Activated naive CD4-positive, alpha-beta T cell treated with anti-CD3 and anti-CD28 coated beads, Interleukin-2, amount 10 ng/mL, durations not matched to agents 7 days and 5 days (primary cell): ENCODE results near the gene MTG1.
"Not testable (repeated sequence)": the region's sequence is repeated elsewhere in the genome, so short reads cannot be mapped to it uniquely, and the experiment has no call there.

ENCODE experiments used
- CTCF ChIA-PET: fragments of 350-600 bp; sonication (Branson Sonifier 250); formaldehyde crosslinking; loops from one replicate; lab custom pipeline; 2021; ENCODE audit warnings: antibody characterized with exemption; lab: Charles Lee
- DNase-seq: peaks from one replicate; pipeline ENCODE4 v3.0.0-alpha.2; 2020
- H3K27ac Mint-ChIP-seq: one replicate; pipeline ENCODE4 v1.8.0; 2021; ENCODE audit warnings: mild to moderate bottlenecking, moderate library complexity, mixed read lengths
- H3K27me3 Mint-ChIP-seq: one replicate; pipeline ENCODE4 v1.8.0; 2021; ENCODE audit warnings: mild to moderate bottlenecking, mixed read lengths
- H3K36me3 Mint-ChIP-seq: one replicate; pipeline ENCODE4 v1.8.0; 2021; ENCODE audit warnings: mixed read lengths
- H3K4me1 Mint-ChIP-seq: one replicate; pipeline ENCODE4 v1.8.0; 2021; ENCODE audit warnings: mixed read lengths
- H3K4me3 Mint-ChIP-seq: one replicate; pipeline ENCODE4 v1.8.0; 2021; ENCODE audit warnings: mild to moderate bottlenecking, moderate library complexity, mixed read lengths
- H3K9me3 Mint-ChIP-seq: one replicate; pipeline ENCODE4 v1.8.0; 2021; ENCODE audit warnings: mixed read lengths

MTG1 gene

DNA sequence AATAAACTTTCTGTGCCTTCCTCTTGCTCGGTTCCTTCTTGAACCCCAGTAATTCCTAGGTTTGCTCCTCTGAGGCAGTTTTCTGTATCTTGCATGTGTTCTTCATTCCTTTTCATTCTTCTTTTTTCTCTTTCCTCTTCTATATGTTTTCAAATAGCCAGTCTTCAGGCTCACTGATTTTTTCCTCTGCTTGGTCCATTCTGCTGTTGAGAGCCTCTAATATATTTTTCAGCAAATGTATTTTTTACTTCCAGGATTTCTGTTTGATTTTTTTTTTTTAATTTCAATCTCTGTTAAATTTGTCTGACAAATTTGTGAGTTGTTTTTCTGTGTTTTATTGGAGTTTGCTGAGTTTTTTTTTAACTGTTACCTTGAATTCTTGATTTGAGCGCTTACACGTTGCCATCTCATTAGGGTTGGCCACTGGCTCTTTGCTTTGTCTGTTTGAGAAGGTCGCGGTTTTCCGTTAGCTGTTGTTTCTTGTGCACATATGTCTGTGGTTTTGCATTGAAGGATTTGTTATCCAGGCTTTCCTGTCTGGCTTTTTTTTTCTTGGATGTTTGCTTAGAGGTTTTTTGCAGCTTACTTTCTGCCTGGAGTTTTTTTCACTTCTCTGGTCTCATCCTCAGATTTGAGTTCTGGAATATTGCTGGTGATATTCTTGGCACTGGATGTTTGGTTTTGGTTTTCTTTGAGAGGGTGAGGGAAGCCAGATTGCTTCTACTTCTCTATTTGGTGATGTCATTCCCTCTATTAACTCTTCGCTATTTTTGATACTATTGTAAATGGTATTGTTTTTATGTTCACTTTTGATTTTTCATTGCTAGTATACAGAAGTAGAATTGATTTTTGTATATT, 17.8 kb downstream of the MTG1 start:
- no peak for DNase-seq
- peaks cover 52% of the 10 kb centered on the region for H3K9me3 Mint-ChIP-seq
- H3K4me3 Mint-ChIP-seq, result no peak overlapping the region
- H3K4me1 Mint-ChIP-seq, result peaks cover 4% of the 10 kb centered on the region
- peaks cover 82% of the 10 kb centered on the region for H3K36me3 Mint-ChIP-seq
- peak overlapping the region; percentile 46 for H3K27ac Mint-ChIP-seq
- CTCF ChIA-PET, result interaction anchor here (0.6 kb wide), 1 partner anchor 79 kb away, joined by 3 read pairs; no protein-coding TSS in a partner anchor
- H3K27me3 Mint-ChIP-seq, result no peaks in the 10 kb centered on the region

- H3K36me3 Mint-ChIP-seq, result peaks cover 76% of the 10 kb centered on the region
- CTCF ChIA-PET, result interaction anchor here (0.7 kb wide), 1 partner anchor 81 kb away, joined by 3 read pairs; no protein-coding TSS in a partner anchor
- no peak for DNase-seq
- H3K4me1 Mint-ChIP-seq, result no peaks in the 10 kb centered on the region
- no peak overlapping the region for H3K4me3 Mint-ChIP-seq
- no peaks in the 10 kb centered on the region for H3K27me3 Mint-ChIP-seq
- no peak overlapping the region for H3K27ac Mint-ChIP-seq
- H3K9me3 Mint-ChIP-seq, result peaks cover 52% of the 10 kb centered on the region
Observed at GRCh38 chr10:133412381-133412711, 18.4 kb downstream of the MTG1 start.

DNA sequence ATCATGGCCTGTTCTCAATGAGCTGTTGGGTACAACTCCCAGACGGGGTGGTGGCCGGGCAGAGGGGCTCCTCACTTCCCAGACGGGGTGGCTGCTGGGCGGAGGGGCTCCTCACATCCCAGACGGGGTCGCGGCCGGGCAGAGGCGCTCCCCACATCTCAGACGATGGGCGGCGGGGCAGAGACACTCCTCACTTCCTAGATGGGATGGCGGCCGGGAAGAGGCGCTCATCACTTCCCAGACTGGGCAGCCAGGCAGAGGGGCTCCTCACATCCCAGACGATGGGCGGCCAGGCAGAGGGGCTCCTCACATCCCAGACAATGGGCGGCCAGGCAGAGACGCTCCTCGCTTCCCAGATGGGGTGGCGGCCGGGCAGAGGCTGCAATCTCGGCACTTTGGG, 20.4 kb downstream of the MTG1 start:
- not testable (repeated sequence) for DNase-seq, H3K4me3 Mint-ChIP-seq

GRCh38 chr10:133415752-133416151, 21.8 kb downstream of the MTG1 start:
- DNase-seq, result no peak
- H3K27me3 Mint-ChIP-seq, result peaks cover 2% of the 10 kb centered on the region
- no peak overlapping the region for H3K4me3 Mint-ChIP-seq
- peaks cover 46% of the 10 kb centered on the region for H3K36me3 Mint-ChIP-seq
- CTCF ChIA-PET, result no interaction called here
- no peak overlapping the region for H3K27ac Mint-ChIP-seq
- H3K9me3 Mint-ChIP-seq, result peaks cover 36% of the 10 kb centered on the region
- H3K4me1 Mint-ChIP-seq, result no peaks in the 10 kb centered on the region

More for the DNA sequence above, 20.4 kb downstream of the MTG1 start:
- H3K4me1 Mint-ChIP-seq, CTCF ChIA-PET, H3K27me3 Mint-ChIP-seq, H3K27ac Mint-ChIP-seq: not testable (repeated sequence)
- H3K9me3 Mint-ChIP-seq, result peaks cover 42% of the 10 kb centered on the region
- peaks cover 59% of the 10 kb centered on the region for H3K36me3 Mint-ChIP-seq

DNA sequence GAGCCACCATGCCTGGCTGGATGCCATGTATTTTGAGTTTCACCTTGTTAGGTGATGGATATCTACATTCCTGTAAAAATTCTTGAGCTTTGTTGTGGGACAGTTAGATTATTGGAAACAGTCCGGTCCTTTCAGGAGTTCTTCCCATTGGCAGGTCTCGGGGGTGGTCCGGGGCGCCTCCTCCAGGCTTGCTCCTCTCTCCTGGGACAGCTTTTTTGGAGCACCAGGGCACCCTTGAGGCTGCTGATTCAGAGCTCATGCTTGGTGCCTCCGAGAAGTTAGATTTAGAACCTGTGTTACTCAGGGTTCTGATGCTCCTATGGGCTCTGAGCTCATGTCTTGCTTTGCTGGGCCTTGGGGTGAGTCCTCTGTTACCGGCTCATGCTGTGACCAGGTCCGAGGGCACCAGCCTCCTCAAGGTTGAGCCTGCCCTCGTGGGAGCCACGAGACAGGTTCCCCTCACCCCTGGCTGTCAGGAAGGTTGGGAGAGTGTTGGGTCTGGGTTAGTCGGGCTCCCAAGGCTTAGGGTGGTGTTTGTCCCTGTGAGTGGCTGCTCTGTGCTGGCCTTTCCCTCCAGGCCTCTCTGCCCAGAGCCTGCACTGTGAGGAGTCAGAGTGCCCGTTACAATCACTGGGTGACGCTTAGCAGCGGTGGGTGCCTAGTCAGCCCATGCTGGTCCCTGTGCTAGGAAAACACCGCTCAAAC, 24.5 kb downstream of the MTG1 start:
- H3K4me1 Mint-ChIP-seq, result peaks cover 2% of the 10 kb centered on the region
- no peak overlapping the region for H3K4me3 Mint-ChIP-seq
- CTCF ChIA-PET, result interaction anchor here (2.1 kb wide), 1 partner anchor 89 kb away, joined by 7 read pairs; no protein-coding TSS in a partner anchor
- H3K27me3 Mint-ChIP-seq, result peaks cover 29% of the 10 kb centered on the region
- H3K27ac Mint-ChIP-seq, result no peak overlapping the region
- no peak for DNase-seq
- H3K9me3 Mint-ChIP-seq, result peaks cover 12% of the 10 kb centered on the region
- H3K36me3 Mint-ChIP-seq, result peaks cover 20% of the 10 kb centered on the region

GRCh38 chr10:133419211-133419950, 25.4 kb downstream of the MTG1 start:
- CTCF ChIA-PET, result interaction anchor here (0.6 to 2.1 kb wide), 2 partner anchors 16 to 90 kb away, joined by 3 to 7 read pairs; no protein-coding TSS in a partner anchor
- H3K27me3 Mint-ChIP-seq, result peaks cover 34% of the 10 kb centered on the region
- H3K36me3 Mint-ChIP-seq, result peaks cover 15% of the 10 kb centered on the region
- no peak overlapping the region for H3K4me3 Mint-ChIP-seq
- peaks cover 10% of the 10 kb centered on the region for H3K9me3 Mint-ChIP-seq
- H3K27ac Mint-ChIP-seq, result no peak overlapping the region
- H3K4me1 Mint-ChIP-seq, result peaks cover 2% of the 10 kb centered on the region
- DNase-seq, result no peak

- peaks cover 12% of the 10 kb centered on the region for H3K36me3 Mint-ChIP-seq
- H3K27me3 Mint-ChIP-seq, result peaks cover 34% of the 10 kb centered on the region
- H3K27ac Mint-ChIP-seq, result no peak overlapping the region
- H3K4me1 Mint-ChIP-seq, result peaks cover 2% of the 10 kb centered on the region
- H3K4me3 Mint-ChIP-seq, result no peak overlapping the region
- DNase-seq, result no peak
- CTCF ChIA-PET, result interaction anchor here (0.6 to 2.1 kb wide), 2 partner anchors 16 to 90 kb away, joined by 3 to 7 read pairs; no protein-coding TSS in a partner anchor
- H3K9me3 Mint-ChIP-seq, result peaks cover 10% of the 10 kb centered on the region
Observed at GRCh38 chr10:133420028-133420427, 26.1 kb downstream of the MTG1 start.

DNA sequence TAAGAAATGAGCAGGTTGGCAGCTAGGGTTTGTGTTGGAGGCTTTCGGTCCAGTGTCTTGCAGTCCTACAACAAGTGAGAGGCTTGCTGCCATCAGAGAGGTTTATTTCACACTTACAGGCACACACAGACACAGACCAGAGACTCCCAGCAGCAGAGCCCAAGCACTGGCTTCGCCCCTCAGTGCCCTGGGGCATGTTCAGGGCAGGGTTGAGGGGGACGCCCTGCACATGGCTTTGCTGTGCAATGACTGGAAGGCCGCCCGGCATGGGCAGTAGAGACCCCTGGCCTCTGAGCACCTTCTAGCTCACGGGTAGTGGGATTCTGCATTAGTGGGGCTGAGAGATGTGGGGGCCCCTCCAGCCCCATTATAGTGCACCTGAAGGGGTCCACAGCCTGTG, 26.6 kb downstream of the MTG1 start:
- peaks cover 2% of the 10 kb centered on the region for H3K4me1 Mint-ChIP-seq
- H3K27me3 Mint-ChIP-seq, result peaks cover 34% of the 10 kb centered on the region
- H3K36me3 Mint-ChIP-seq, result peaks cover 6% of the 10 kb centered on the region
- peaks cover 6% of the 10 kb centered on the region for H3K9me3 Mint-ChIP-seq
- DNase-seq, result no peak
- H3K27ac Mint-ChIP-seq, result no peak overlapping the region
- H3K4me3 Mint-ChIP-seq, result no peak overlapping the region
- CTCF ChIA-PET, result interaction anchor here (2.1 kb wide), 1 partner anchor 91 kb away, joined by 7 read pairs; no protein-coding TSS in a partner anchor

- peaks cover 34% of the 10 kb centered on the region for H3K27me3 Mint-ChIP-seq
- H3K9me3 Mint-ChIP-seq, result no peaks in the 10 kb centered on the region
- H3K27ac Mint-ChIP-seq, result no peak overlapping the region
- peaks cover 2% of the 10 kb centered on the region for H3K4me1 Mint-ChIP-seq
- no peak for DNase-seq
- CTCF ChIA-PET, result no interaction called here
- no peaks in the 10 kb centered on the region for H3K36me3 Mint-ChIP-seq
- H3K4me3 Mint-ChIP-seq, result no peak overlapping the region
Observed at GRCh38 chr10:133421336-133422222, 27.6 kb downstream of the MTG1 start.

- H3K9me3 Mint-ChIP-seq, result no peaks in the 10 kb centered on the region
- no peak overlapping the region for H3K4me3 Mint-ChIP-seq
- H3K36me3 Mint-ChIP-seq, result no peaks in the 10 kb centered on the region
- DNase-seq, result no peak
- CTCF ChIA-PET, result no interaction called here
- H3K4me1 Mint-ChIP-seq, result peaks cover 2% of the 10 kb centered on the region
- peaks cover 34% of the 10 kb centered on the region for H3K27me3 Mint-ChIP-seq
- H3K27ac Mint-ChIP-seq, result no peak overlapping the region
Observed at GRCh38 chr10:133422223-133422806, 28.4 kb downstream of the MTG1 start.

DNA sequence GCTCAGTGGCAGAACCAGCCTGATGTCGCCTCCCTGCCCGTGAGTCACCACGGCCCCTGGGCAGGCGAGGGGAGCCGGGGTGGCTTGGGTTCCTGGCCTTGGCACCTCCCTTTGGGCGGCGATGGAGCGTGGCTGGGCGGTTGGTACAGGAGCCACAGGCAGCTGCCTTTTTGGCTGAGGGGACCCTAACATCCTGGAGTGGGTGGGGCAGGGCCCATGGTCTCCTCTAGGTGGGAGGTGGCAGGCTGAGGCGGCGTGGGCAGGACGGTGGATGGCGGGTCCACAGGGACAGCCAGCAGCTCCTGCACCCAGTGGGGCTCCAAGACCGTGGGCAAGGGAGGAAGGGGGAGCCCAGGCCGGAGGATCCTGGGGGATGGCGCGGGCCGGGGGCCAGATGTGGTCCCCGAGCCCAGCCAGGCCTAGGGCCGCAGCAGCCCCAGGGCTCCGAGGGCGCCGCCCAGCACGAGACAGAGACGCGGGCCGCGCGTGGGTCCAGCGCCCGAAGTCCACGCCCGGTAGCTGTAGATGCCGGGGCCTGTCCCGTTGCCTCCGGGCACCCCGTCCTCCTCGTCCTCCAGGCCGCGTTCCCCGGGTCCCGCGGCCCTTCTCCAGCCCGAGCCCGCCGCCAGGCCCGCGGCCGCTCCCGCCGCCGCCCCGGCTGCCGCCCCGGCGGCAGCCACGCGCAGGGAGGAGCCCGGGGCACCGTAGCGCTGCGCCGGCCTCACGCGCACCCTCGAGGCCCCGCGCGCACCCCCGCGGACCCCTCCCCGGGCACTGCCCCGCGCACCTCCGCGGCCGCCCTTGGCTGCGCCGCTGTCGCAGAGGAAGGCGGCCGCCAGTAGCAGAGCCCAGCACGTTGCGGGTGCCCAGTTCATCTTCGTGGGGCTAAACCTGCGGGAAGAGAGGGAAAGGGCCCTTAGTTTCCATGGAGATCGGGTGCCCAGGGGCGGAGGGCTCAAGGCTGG, 29.1 kb downstream of the MTG1 start:
- H3K27ac Mint-ChIP-seq, result no peak overlapping the region
- peaks cover 2% of the 10 kb centered on the region for H3K4me1 Mint-ChIP-seq
- DNase-seq, result no peak
- no peak overlapping the region for H3K4me3 Mint-ChIP-seq
- no peaks in the 10 kb centered on the region for H3K9me3 Mint-ChIP-seq
- CTCF ChIA-PET, result no interaction called here
- H3K36me3 Mint-ChIP-seq, result no peaks in the 10 kb centered on the region
- H3K27me3 Mint-ChIP-seq, result peaks cover 34% of the 10 kb centered on the region

- H3K9me3 Mint-ChIP-seq, DNase-seq, H3K36me3 Mint-ChIP-seq, H3K4me3 Mint-ChIP-seq, CTCF ChIA-PET, H3K4me1 Mint-ChIP-seq, H3K27ac Mint-ChIP-seq: not testable (repeated sequence)
- H3K27me3 Mint-ChIP-seq, result peaks cover 34% of the 10 kb centered on the region
Observed at GRCh38 chr10:133424102-133424501, 30.1 kb downstream of the MTG1 start.
